ENCODE measurements around the gene KIF5A.
A peak's percentile ranks its signal among the peaks of the same experiment; 100 is the strongest.
"Not testable (repeated sequence)": the region's sequence is repeated elsewhere in the genome, so short reads cannot be mapped to it uniquely, and the experiment has no call there.

Gene KIF5A

GRCh38 chr12:57554897-57555296 lies 5.1 kb downstream of the KIF5A start:
- no peak for DNase-seq (ENCODE audit: low spot score)

- no peak for DNase-seq (ENCODE audit: low spot score)
Observed at GRCh38 chr12:57558864-57559263, 9.0 kb downstream of the KIF5A start.

- no peak for DNase-seq (ENCODE audit: low spot score)
Observed at GRCh38 chr12:57560516-57560915, 10.7 kb downstream of the KIF5A start.

- not testable (repeated sequence) for DNase-seq (ENCODE audit: low spot score)
Observed at GRCh38 chr12:57561117-57561516, 11.3 kb downstream of the KIF5A start.

GRCh38 chr12:57563358-57563757 lies 13.5 kb downstream of the KIF5A start:
- DNase-seq (ENCODE audit: low spot score): no peak

- no peak for DNase-seq (ENCODE audit: low spot score)
Observed at GRCh38 chr12:57564178-57564740, 14.4 kb downstream of the KIF5A start.

GRCh38 chr12:57568838-57569237 lies 19.0 kb downstream of the KIF5A start:
- no peak for DNase-seq (ENCODE audit: low spot score)

GRCh38 chr12:57569858-57570257 lies 20.0 kb downstream of the KIF5A start:
- no peak for DNase-seq (ENCODE audit: low spot score)

- DNase-seq (ENCODE audit: low spot score): not testable (repeated sequence)
Observed at GRCh38 chr12:57570438-57570837, 20.6 kb downstream of the KIF5A start.

GRCh38 chr12:57571926-57572762 lies 22.3 kb downstream of the KIF5A start:
- no peak for DNase-seq (ENCODE audit: low spot score)

- DNase-seq (ENCODE audit: low spot score): no peak
Observed at GRCh38 chr12:57574795-57575194, 25.0 kb downstream of the KIF5A start.

- DNase-seq (ENCODE audit: low spot score): no peak
Observed at GRCh38 chr12:57575771-57576612, 26.1 kb downstream of the KIF5A start.

- no peak for DNase-seq (ENCODE audit: low spot score)
Observed at GRCh38 chr12:57576613-57577160, 26.8 kb downstream of the KIF5A start.

- DNase-seq (ENCODE audit: low spot score): no peak
Observed at GRCh38 chr12:57577981-57578758, 28.3 kb downstream of the KIF5A start.

- DNase-seq (ENCODE audit: low spot score): no peak
Observed at GRCh38 chr12:57579011-57579410, 29.2 kb downstream of the KIF5A start.

- DNase-seq (ENCODE audit: low spot score): peak; percentile 65
Observed at GRCh38 chr12:57579677-57580465, 30.0 kb downstream of the KIF5A start.

- no peak for DNase-seq (ENCODE audit: low spot score)
Observed at GRCh38 chr12:57580466-57580795, 30.6 kb downstream of the KIF5A start.

GRCh38 chr12:57581802-57582201 lies 32.0 kb downstream of the KIF5A start:
- DNase-seq (ENCODE audit: low spot score): no peak

- no peak for DNase-seq (ENCODE audit: low spot score)
Observed at GRCh38 chr12:57582440-57582839, 32.6 kb downstream of the KIF5A start.

- DNase-seq (ENCODE audit: low spot score): peak; percentile 84
Observed at GRCh38 chr12:57583008-57583831, 33.4 kb downstream of the KIF5A start.

Measured in LoVo (cell line).